GM19023 (cell line): Measurements from ENCODE around the gene ANLN.

Experiments
- ATAC-seq: cut with Tn5 transposase; IDR thresholded peaks from one replicate; pipeline ENCODE4 v1.9.1; 2021; ENCODE audit warnings: mild to moderate bottlenecking, moderate library complexity; ENCODE audit not compliant: unreplicated experiment

ANLN gene

DNA sequence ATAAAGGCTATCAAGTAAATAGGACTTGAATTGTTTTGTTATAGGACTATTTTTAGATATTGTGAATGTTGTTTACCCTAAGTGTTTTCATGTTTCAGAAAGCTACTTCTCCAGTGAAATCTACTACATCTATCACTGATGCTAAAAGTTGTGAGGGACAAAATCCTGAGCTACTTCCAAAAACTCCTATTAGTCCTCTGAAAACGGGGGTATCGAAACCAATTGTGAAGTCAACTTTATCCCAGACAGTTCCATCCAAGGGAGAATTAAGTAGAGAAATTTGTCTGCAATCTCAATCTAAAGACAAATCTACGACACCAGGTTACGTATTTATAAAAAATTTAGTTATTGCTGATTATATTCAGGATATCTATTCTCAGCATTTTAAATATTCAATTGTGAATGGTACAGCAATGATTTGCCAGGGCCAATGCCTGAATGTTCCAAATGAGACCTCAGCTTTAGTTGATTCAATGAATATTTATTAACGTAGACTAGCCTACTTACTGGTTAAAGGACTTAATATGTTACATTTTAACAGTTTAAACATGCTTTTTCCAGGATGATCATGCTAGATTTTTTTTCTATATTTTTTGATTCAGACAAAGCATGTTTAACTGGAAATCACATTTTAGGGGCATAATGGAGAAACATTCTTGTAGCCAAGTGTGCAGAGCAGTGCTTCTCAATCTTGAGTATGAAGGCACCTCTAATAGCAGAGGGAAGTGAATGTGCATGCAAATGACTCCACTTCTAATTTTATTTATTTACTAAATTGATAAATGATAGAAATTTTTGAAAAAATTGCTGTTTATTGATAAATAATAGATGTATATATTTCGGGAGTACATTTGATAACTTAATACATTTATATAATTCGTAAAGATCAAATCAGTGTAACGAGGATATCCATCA, 18.2 kb downstream of the ANLN start:
- no peak for ATAC-seq

DNA sequence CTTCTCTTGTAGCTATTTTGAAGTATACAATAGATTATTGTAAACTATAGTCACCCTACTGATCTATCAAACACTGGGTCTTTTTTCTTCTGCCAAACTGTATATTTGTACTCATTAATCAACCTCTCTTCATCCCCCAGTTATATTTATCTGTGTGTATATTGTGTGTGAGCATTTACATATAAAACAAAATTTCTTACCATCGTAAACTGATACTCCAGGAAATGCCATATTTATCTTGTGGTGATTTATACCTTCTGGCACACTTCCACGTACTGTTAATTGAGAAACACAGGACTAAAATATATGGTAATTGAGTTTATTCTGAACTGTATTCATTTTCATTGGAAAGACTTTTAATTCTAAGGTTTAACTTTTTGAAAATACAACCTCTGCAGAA, 18.9 kb downstream of the ANLN start:
- ATAC-seq = no peak

DNA sequence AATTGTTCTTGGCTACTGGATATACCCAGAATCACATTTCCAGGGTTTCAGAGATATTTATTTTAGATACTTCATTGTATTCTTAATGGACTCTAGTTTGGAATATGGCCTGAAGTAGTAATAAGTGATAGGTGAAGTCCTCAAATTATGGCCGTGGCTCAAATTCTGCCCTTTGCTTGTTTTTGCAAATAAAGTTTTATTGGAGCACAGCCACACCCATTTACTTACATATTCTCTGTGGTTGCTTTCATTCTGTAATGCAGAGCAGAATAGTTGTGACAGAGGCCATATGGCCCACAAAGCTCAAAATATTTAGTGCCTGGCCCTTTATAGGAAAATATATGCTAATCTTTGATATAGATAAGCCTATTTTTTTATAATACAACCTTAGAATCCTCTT, 19.5 kb downstream of the ANLN start:
- ATAC-seq = no peak

DNA sequence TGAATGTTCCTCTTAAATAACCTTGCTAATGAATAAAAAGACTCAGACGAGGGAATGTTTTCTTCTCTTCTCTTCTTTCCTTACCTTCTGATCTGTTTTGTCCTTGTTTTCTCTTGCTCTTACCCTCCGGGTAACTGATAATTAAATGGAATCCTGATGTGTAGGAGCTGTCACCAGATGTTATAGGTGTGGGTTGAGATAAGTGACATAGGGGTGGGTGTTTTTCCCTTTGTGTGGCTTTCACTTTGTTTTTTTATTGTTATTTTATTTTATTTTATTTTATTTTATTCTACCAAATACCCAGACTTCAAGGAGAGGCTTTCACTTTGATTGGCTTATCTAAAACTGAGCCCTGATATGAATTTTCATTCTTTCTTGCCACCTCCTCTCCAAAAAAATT, 25.5 kb downstream of the ANLN start:
- no peak for ATAC-seq

DNA sequence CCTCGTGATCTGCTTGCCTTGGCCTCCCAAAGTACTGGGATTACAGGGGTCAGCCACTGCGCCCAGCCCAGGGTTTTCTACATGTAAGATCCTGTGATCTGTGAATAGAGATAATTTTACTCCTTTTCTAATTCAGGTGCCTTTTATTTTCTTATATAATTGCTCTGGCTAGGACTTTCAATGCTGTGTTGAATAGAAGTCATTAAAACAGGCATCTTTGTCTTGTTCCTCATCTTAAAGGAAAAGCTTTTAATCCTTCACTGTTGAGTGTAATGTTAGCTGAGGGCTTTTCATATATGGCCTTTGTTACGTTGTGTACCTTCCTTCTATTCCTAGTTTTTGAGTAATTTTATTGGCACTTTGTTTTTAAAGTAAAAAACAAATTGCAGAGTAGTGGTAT, 26.6 kb downstream of the ANLN start:
- ATAC-seq = no peak

DNA sequence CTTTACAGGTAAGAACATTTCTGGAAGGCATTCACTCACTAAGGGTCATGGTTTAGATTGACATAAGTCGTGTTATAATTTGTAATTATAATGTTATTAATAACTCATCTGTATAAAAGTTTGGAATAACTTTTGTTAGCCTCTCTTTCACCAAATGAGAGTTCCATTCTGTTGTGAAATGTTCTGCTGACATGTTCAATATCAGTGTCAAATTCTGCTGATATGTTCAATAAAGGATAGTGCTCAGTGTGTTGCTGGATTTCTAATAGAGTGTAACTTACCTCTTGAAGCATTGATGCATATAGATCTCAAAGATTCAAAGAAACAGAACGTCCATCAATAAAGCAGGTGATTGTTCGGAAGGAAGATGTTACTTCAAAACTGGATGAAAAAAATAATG, 30.6 kb downstream of the ANLN start:
- ATAC-seq = no peak

DNA sequence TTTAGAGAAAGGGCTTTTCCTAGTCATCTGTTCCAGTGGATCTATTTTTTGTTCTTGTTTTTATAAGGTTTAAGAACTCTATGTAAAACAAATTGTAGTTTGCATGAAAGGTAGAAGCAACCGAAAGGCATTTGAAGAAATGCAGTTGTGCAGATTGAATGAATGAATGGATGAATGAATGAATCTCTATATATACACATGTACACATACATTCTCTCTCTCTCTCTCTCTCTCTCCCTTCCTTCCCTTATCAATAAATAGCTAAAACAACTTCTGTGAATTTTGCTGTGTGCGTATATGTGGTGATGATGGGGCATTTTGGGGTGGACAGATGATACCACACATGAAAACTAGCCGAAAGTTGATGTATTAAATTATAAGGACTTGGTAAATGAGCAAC, 32.4 kb downstream of the ANLN start:
- no peak for ATAC-seq

DNA sequence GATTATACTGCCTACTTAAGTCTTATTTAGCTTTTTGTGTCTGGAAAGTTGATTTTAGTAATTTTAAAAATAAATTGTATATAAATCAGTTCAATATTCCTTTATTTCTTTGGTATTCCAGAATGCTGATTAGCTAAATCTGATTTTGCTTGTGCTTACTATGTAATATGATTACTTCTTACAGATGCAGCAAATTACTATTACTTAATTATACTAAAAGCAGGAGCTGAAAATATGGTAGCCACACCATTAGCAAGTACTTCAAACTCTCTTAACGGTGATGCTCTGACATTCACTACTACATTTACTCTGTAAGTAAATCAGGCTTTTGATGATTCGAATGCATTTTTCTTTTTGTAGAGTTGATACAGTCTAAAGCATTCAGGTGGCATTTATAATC, 34.0 kb downstream of the ANLN start:
- ATAC-seq = no peak

DNA sequence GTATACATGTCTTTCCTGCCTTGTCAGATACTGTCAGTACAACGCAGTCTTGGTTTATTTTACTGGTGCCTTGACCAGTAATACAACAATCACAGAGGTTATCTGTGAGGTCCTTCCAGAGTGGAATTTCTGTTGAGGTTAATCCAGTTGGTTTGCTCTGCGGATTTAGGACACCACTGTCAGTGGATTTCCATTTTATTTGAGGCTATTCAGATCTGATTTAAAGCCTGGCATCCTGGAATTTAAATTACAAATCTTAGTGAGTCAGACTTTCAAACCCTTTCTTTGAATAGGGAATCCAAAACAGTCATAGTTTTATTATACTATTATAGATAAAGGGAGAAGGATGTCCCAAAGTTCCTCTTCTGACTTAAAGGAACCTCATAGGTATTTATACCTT, 40.5 kb downstream of the ANLN start:
- no peak for ATAC-seq

DNA sequence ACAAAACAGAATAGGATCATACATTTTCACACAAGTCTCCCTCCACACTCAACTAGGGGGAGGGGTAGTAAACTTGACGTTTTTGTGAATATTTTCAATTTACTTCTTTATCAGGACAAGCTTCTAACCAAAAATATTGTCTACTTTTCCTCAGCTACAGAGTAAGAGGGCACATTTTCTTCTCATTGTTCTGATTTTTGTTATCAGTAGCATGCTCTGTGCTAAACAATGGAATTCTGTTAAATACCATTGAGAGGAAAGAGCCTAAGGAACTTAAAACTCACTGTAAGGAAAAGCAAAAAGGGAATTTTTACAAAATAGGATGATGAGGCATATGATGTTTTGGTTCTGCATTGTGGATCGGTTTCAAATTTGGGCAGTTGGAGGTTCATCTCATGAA, 41.2 kb downstream of the ANLN start:
- no peak for ATAC-seq

DNA sequence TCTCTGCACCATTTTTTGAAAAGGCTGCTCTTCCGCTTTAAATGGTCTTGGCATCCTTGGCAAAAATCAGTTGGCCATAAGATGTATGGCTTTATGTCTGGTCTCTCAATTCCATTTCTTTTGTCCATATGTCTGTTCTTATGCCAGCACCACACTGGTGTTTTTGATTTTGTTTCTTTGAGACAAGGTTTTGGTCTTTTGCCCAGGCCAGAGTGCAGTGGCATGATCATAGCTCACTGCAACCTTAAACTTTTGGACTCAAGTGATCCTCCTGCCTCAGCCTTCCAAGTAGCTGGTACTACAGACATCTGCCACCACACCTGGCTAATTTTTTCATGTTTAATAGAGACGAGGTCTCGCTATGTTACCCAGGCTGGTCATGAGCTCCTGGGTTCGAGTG, 48.5 kb downstream of the ANLN start:
- no peak for ATAC-seq

DNA sequence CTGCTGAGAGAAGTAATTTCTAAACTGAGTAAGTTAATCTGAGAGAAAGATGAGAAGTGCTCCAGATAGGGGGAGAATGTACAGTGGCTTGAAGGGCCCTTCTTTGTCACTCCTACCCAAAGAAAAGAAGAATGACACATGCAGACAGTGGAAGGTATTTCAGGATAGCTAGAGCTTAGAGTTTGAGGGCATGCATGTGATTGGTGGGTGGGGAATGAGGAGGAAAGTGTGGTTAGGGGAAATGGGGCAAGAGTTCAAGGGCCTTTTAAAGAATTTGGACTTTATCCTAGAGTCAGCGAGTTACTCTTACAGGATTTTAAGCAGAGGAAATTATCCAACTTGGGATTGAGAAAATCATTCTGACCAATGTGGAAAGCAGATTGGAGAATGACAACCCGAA, 50.0 kb downstream of the ANLN start:
- no peak for ATAC-seq

DNA sequence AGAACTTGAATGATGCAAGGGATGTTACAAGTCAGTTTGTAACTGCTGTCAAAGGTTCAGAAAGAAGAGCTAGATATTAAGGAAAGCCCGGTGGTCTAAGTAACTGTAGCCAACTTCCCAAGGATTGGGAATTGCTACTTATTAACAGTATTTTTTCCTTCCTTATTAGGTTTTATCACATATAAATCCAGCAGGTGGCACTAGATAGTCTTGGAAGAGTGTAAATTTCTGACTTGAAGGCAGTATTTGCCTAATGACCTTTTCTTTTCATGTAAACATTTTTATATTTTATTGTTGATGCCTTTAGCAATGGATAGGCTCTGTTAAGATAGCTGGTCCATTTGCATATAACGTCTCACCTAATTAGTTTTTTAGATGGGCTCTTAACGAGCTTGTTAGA, 51.2 kb downstream of the ANLN start:
- ATAC-seq = no peak

DNA sequence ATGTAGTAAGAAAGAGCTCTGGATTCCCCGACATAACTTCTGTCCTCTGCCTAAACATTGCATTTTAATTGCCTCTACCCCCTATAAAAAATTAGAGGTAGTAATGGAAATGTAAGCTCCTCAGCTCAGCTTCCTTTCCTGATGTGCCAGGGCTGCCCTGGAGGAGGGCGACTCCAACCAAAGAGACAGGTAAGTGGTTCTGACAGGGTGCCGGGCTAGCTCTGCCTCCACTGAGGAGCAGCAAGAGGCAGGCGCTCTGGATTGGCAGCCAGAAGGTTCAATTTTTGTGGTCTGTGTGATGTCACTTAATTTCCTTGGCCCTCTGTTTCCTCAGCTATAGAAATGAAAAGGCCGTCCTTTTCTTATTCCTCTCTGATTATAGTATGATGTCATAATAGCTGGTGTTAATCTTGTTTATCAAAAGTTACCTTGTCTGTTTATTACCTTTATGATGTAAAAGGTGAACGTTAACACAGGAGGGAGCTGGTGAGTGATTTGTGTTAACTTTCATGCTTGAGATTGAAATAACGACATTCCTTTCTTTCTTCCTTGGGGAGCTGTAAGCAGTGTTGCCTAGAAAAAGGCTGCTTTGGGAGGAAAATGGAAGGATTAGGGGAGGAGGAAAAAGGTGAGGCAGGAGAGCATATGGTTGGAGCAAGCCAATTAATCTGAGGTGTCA, 51.8 kb downstream of the ANLN start:
- no peak for ATAC-seq

DNA sequence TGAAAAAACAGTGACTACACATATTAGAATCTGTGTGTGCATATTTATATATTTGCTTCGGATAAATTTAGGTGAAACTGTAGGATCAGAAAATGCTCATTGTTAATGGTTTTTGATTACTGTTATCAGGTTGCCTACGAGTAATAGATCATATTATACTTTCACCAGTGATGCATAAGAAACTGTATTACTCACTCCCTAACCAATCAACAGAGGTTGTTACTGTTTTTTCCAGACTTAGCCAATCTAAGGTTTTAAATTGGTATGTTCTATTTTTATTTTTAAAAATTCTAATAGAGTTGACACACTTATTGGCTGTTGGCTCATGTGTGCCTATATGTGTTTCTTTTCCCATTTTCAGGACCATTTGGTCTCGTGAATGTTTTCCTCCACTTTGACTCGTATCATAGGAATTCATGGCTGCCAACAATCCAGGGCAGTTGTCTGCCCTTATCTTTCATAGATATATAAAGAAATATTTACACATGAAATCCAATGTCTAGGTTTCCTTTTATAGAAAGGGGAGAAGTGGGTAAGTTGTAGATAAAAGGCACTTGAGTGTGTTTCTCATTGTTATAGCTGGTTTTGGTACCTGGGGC, 59.2 kb downstream of the ANLN start:
- ATAC-seq = no peak

DNA sequence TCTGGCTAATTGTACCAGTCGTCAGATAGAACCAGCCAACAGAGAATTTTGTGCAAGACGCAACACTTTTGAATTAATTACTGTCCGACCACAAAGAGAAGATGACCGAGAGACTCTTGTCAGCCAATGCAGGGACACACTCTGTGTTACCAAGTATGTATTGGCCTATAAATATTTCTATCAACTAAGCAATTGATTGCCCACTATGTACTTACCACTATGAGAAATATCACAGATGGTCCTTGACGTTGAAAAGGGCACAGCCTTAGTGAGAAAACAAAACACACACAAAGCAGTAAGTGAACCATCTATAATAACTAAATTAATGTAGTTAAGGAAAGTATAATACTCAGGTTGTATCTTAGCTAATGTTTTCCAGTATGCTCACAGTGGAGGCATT, 60.0 kb downstream of the ANLN start:
- no peak for ATAC-seq

DNA sequence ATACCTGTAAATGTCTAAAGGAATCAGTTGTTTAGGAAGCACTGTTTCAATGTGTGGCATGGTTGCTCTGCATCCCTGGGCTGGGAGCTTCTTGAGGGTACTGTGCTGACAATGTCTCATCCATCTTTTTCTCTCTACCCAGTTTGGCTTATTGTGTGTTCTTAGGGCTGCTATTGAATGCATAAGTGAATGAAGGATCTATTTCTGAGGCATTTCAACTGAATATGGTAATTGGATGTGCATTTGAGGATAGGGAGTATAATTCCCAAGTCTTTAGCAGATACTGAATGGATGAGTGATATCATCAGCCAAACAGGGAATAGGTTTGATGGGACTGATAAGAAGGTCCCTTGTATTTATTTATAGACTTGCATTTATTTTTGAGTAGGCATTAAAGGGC, 64.1 kb downstream of the ANLN start:
- ATAC-seq = no peak

DNA sequence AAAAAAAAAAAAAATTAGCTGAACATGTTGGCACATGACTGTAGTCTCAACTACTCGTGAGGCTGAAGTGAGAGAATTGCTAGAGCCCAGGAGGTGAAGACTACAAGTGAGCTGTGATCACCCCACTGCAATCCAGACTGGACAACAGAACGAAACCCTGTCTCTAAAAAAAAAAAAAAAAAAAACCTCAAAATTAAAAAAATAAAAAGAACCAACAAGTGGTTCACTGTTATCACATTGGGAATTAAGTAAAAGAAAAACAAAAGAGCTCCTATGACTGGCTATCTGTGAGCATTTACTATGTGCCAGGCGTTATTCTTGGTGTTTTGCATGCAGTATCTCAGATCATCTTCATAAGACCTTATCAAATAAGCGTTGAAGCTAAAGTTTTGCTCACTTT, 66.0 kb downstream of the ANLN start:
- no peak for ATAC-seq

DNA sequence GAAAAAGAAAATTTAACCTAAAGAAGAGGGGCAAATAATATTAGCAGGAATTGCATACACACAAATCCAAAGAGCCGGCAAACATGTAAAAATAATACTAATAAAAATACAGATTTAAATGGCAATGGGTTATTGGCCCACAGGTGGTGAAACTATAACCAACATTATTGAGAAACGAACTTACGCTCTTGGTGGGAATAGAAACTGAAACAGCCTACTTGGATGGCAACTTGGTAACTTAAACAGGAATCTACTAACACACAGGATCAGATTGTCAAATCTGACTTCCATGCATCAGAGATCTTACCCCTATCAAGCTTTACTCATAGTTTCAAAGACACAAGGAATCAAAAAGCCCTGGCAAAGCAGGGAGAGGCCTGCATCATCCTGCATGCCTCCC, 66.5 kb downstream of the ANLN start:
- ATAC-seq = no peak

DNA sequence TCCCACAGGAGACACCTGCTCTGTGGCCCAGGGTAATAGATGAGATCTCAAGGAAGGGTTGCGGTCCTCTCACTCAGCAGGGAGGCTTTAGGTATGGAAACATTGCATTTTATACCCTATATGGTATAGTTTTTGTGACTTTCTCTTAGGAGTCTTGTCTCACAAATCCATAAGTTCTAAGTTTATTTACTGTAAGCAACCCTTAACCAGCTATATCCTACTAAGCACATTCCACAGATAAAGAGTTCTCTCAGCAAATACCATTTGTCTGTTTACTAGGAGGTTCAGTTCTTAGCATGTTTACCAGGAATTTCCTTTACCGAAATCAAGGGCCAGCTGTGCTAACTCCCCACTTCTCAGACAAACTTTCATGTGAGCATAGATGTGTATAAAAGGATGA, 66.9 kb downstream of the ANLN start:
- ATAC-seq = no peak

DNA sequence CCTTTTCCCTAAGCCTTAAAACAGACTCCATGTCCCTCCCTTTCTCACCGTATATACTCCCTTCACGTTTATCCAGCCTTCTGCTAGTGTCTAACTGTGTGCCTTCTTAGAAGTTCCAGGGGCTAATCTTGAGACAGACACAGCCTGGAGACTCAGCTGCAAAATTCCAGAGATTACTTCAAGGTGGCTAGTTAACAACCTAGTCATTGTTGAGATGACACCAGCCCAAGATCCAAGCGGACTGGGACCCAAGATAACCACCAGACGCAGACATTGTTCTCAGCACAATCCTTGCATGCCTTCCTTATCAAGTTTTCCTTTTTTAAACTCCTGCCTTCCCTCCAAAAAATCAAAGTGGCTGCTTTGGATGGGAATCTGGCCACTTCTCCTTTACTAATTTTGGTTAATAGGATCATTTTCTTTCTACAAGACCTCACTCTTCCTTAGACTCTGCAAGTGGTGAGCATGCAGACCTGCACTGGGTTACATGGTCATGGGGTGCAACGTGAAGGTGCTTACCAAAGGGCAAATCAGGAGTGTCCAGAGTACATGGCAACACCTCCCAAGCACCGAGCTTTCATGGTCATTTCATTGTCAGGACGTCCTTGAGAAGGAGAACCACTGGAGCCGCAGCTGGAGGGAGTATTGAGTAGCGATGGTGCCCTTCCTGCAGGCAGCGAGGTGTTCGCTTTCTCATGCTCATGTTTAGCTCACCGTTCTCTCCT, 69.7 kb downstream of the ANLN start:
- ATAC-seq = no peak
